Measurements from ENCODE around the gene TMEM150A.

TMEM150A gene

GRCh38 chr2:85590950-85591349, 11.5 kb downstream of the TMEM150A start:
- no peak for DNase-seq (ENCODE audit: low spot score)
- no peak for TF ChIP-seq CTCF (IDR thresholded peaks at IDR 0.05; ENCODE audit: extremely low read depth, missing control alignments)

- no peak for TF ChIP-seq CTCF (IDR thresholded peaks at IDR 0.05; ENCODE audit: extremely low read depth, missing control alignments)
- DNase-seq (ENCODE audit: low spot score), result no peak
Observed at GRCh38 chr2:85589982-85590791, 12.3 kb downstream of the TMEM150A start.

- no peak for TF ChIP-seq CTCF (IDR thresholded peaks at IDR 0.05; ENCODE audit: extremely low read depth, missing control alignments)
Observed at GRCh38 chr2:85589181-85589580, 13.3 kb downstream of the TMEM150A start.

GRCh38 chr2:85588645-85589044, 13.9 kb downstream of the TMEM150A start:
- no peak for DNase-seq (ENCODE audit: low spot score)
- TF ChIP-seq CTCF (IDR thresholded peaks at IDR 0.05; ENCODE audit: extremely low read depth, missing control alignments), result no peak

More at GRCh38 chr2:85589181-85589580, 13.3 kb downstream of the TMEM150A start:
- no peak for DNase-seq (ENCODE audit: low spot score)

- no peak for DNase-seq (ENCODE audit: low spot score)
- TF ChIP-seq CTCF (IDR thresholded peaks at IDR 0.05; ENCODE audit: extremely low read depth, missing control alignments), result no peak
Observed at GRCh38 chr2:85588236-85588635, 14.3 kb downstream of the TMEM150A start.

GRCh38 chr2:85585781-85586105, 16.8 kb downstream of the TMEM150A start:
- no peak for TF ChIP-seq CTCF (IDR thresholded peaks at IDR 0.05; ENCODE audit: extremely low read depth, missing control alignments)
- DNase-seq (ENCODE audit: low spot score), result no peak

- no peak for TF ChIP-seq CTCF (IDR thresholded peaks at IDR 0.05; ENCODE audit: extremely low read depth, missing control alignments)
- DNase-seq (ENCODE audit: low spot score), result peak; percentile 61
Observed at GRCh38 chr2:85584857-85585780, 17.4 kb downstream of the TMEM150A start.
